ENCODE results near the gene PRR5L. TPM values are rescaled to one million over a fixed set of nuclear protein-coding genes. Genes with fewer than 3 reads are reported as not detected.

The PRR5L gene
- total and polyA plus RNA-seq, 12 donors, result 1.7 to 10.2 (median 7.3) TPM

DNA sequence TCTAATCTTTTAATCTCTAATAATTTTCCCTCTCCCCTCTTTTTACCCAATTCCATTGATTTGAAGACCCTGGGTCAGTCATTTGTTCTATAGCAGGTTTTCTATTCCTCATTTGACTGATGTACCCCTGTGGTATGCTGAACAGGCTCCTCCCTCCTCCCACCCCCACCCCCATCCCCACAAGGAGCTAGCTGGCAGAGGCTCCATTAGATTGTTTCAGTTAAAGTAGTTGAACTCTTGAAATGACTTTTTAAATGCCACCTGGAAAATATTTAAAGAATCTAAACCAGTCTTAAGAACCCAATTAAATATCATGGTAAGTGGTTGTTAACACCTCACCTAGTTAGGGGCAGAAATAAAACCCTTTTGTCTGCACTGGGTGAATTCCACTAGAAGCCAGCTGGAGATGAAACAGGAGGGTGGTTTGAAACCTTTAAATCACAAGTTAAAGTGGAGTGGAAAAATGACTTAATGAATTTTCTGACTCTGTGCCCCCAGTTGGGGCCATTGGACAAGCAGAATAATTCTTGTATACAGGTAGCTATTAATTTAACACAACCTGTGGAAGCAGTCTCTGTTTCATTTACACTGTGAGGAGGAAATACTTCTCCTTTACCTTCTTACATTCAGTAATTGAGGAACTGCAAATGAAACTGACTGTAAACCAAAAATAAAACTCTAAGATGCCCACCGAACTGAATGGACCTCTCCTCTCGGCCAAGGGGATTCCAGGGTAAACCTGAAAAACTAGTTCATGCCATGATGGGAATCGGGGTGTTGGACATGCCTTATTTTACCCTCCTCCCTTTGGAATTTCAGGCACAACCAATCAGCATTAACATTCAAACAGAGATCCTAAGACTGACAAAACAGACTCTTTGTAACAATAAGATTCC, 30.7 kb downstream of the PRR5L start:
- H3K4me1 ChIP-seq (replicated peaks in 1 of 2), result no peaks in the 10 kb centered on the region
- H3K4me3 ChIP-seq, result no peak overlapping the region
- H3K9me3 ChIP-seq (replicated peaks in 1 of 3), result no peaks in the 10 kb centered on the region
- no peak for DNase-seq
- intact Hi-C loops (cut with DNase I), result no loop called here
- no peaks in the 10 kb centered on the region for H3K27me3 ChIP-seq
- WGBS, 4 donors, result 62 to 89% (median 70%) methylated on average over 3 of the region's 3 CpGs
- H3K27ac ChIP-seq, result no peak overlapping the region
- no peaks in the 10 kb centered on the region for H3K36me3 ChIP-seq (replicated peaks in 1 of 2)
- TF ChIP-seq POLR2A (IDR thresholded peaks at IDR 0.05) (no peak), CTCF (IDR thresholded peaks at IDR 0.05) (no peak)

DNA sequence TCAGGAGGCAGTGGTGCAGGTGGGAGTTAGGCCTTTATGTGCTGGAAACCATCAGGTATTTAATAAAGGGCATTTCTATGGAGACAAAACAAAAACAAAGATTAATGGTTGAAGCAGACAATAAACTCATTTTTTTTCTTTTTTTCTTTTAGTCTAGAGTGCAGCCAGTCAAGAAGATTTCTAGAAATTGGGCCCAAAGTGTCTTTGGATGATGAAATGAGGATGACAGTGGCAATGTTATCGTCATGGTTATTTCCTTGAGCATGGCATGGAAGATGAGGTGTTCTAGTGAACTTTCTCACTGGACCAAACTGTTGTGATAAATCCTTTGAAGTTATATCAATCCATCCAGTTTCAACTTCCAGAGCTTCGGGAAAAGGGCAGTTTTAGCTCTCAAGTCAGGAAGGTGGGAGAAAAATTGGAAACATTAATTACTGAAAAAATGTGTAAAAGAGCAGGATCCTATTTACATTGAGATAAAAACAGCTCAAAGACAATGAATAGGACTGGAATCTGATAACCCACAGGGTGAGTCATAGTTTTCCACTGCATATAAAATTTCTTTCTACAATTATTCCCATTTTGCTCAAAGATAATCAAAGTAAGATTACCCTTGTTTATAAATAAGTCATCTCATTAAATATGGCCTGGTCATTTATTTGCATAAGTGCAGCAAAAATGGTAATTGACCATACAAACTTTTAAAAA, 33.0 kb downstream of the PRR5L start:
- WGBS, 4 donors, result 76 to 83% (median 78%) methylated on average over 2 of the region's 2 CpGs
- no peak for DNase-seq

DNA sequence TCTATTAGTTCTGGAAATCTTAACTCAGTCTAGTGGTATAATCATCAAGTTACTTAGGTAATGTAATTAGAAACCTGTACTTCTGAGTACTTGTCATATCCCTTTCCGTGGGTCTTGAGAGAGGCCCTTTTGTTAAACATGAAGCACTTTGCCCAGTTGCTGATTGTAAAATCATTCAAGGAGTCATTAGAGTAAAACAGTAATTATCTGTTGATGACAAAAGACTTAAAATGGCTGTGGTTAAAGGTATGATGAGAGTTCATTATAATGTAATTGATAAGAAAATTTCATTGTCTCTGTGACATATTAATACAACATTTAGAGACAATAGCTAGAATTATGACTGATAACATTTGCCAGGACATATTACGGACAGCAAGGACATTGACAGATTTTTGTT, 34.3 kb downstream of the PRR5L start:
- 88 to 94% (median 92%) methylated on average over 2 of the region's 2 CpGs for WGBS, 4 donors
- no peaks in the 10 kb centered on the region for H3K4me1 ChIP-seq (replicated peaks in 1 of 2)
- no peak overlapping the region for H3K27ac ChIP-seq
- no peak for TF ChIP-seq POLR2A (IDR thresholded peaks at IDR 0.05)
- no peak for TF ChIP-seq CTCF (IDR thresholded peaks at IDR 0.05)
- H3K4me3 ChIP-seq, result no peak overlapping the region
- no peaks in the 10 kb centered on the region for H3K36me3 ChIP-seq (replicated peaks in 1 of 2)
- H3K27me3 ChIP-seq, result no peaks in the 10 kb centered on the region
- DNase-seq, result no peak
- H3K9me3 ChIP-seq (replicated peaks in 1 of 3), result no peaks in the 10 kb centered on the region
- intact Hi-C loops (cut with DNase I), result no loop called here

More for the DNA sequence above, 33.0 kb downstream of the PRR5L start:
- TF ChIP-seq CTCF (IDR thresholded peaks at IDR 0.05) (no peak), POLR2A (IDR thresholded peaks at IDR 0.05) (no peak)
- no peaks in the 10 kb centered on the region for H3K36me3 ChIP-seq (replicated peaks in 1 of 2)
- no peaks in the 10 kb centered on the region for H3K9me3 ChIP-seq (replicated peaks in 1 of 3)
- H3K4me3 ChIP-seq, result no peak overlapping the region
- H3K27ac ChIP-seq, result no peak overlapping the region
- intact Hi-C loops (cut with DNase I), result no loop called here
- H3K4me1 ChIP-seq (replicated peaks in 1 of 2), result no peaks in the 10 kb centered on the region
- H3K27me3 ChIP-seq, result no peaks in the 10 kb centered on the region

DNA sequence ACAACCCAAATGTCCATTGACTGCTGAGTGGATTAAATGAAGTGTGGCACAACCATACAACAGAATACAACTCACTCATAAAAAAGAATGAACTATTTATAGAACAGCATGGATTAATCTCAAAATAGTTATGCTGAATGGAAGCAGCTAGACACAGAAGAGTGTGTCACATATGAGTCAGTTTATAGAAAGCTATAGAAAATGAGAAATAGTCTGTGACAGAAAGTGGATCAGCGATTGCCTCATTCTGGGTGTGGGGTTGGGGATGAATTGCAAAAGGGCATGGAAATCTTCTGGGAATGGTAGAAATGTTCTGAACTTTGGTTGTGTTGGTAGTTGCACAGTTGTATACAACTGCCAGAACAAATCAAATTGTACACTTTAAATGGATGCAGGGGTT, 37.4 kb downstream of the PRR5L start:
- no peak overlapping the region for H3K27ac ChIP-seq
- 84 to 96% (median 93%) methylated on average over 1 of the region's 1 CpG for WGBS, 4 donors

More for the DNA sequence above, 37.4 kb downstream of the PRR5L start:
- no peaks in the 10 kb centered on the region for H3K9me3 ChIP-seq (replicated peaks in 1 of 3)
- intact Hi-C loops (cut with DNase I), result no loop called here
- H3K36me3 ChIP-seq (replicated peaks in 1 of 2), result no peaks in the 10 kb centered on the region
- H3K4me1 ChIP-seq (replicated peaks in 1 of 2), result no peaks in the 10 kb centered on the region
- DNase-seq, result no peak
- H3K27me3 ChIP-seq, result no peaks in the 10 kb centered on the region
- TF ChIP-seq POLR2A (IDR thresholded peaks at IDR 0.05) (no peak), CTCF (IDR thresholded peaks at IDR 0.05) (no peak)
- H3K4me3 ChIP-seq, result no peak overlapping the region
